ENCODE results near the gene CEP41. TPM values are rescaled to one million over a fixed set of nuclear protein-coding genes. Genes with fewer than 3 reads are reported as not detected.
"Not testable (repeated sequence)": the region's sequence is repeated elsewhere in the genome, so short reads cannot be mapped to it uniquely, and the experiment has no call there.

The CEP41 gene
- total RNA-seq, 1 donor from 2014 or later = 16.5 TPM

GRCh38 chr7:130379532-130379920 is 61.3 kb downstream of the CEP41 start:
- Histone ChIP-seq H3F3A (ENCODE audit: low read depth) (no peaks in the 10 kb centered on the region), H4K20me1 (ENCODE audit: low read depth) (no peaks in the 10 kb centered on the region), H3K36me3 (no peaks in the 10 kb centered on the region), H3K27ac (no peak overlapping the region), H3K4me3 (no peak overlapping the region), H3K79me2 (ENCODE audit: low read depth) (no peaks in the 10 kb centered on the region), H3K9me3 (ENCODE audit: low read depth) (no peaks in the 10 kb centered on the region), H2AFZ (replicated peaks) (peak overlapping the region; percentile 64), H3K27me3 (no peaks in the 10 kb centered on the region), H3K9ac (no peak overlapping the region), H3K4me1 (peaks cover 10% of the 10 kb centered on the region), H3K4me2 (no peak overlapping the region)
- Mint-ChIP-seq H3K4me1 (peaks cover 21% of the 10 kb centered on the region), H3K36me3 (peaks cover 7% of the 10 kb centered on the region), H3K9me3 (peaks cover 26% of the 10 kb centered on the region), H3K4me3 (no peak overlapping the region), H3K27ac (peak overlapping the region; percentile 76), H3K27me3 (ENCODE audit: insufficient read depth, low read depth) (peaks cover 6% of the 10 kb centered on the region)
- TF ChIP-seq CTCF (IDR thresholded peaks at IDR 0.05) = no peak
- no peak for TF ChIP-seq EZH2 (IDR thresholded peaks at IDR 0.05)
- TF ChIP-seq EZH2phosphoT487 (IDR thresholded peaks at IDR 0.05) = no peak
- DNase-seq (ENCODE audit: low spot score) = no peak

- H3K27me3 ChIP-seq = no peaks in the 10 kb centered on the region
- H3K36me3 Mint-ChIP-seq = peaks cover 7% of the 10 kb centered on the region
- H3K27ac ChIP-seq = no peak overlapping the region
- H3K9me3 Mint-ChIP-seq = peaks cover 26% of the 10 kb centered on the region
- H3K4me3 ChIP-seq = no peak overlapping the region
- H2AFZ ChIP-seq (replicated peaks) = no peak overlapping the region
- H3K4me2 ChIP-seq = no peak overlapping the region
- no peaks in the 10 kb centered on the region for H3K79me2 ChIP-seq (ENCODE audit: low read depth)
- H3K9me3 ChIP-seq (ENCODE audit: low read depth) = no peaks in the 10 kb centered on the region
- no peaks in the 10 kb centered on the region for H4K20me1 ChIP-seq (ENCODE audit: low read depth)
- H3F3A ChIP-seq (ENCODE audit: low read depth) = no peaks in the 10 kb centered on the region
- peaks cover 25% of the 10 kb centered on the region for H3K4me1 Mint-ChIP-seq
- H3K27ac Mint-ChIP-seq = peak overlapping the region; percentile 76
- H3K4me3 Mint-ChIP-seq = no peak overlapping the region
- no peaks in the 10 kb centered on the region for H3K36me3 ChIP-seq
- TF ChIP-seq CTCF (IDR thresholded peaks at IDR 0.05) = no peak
- TF ChIP-seq EZH2 (IDR thresholded peaks at IDR 0.05) = no peak
- no peak for TF ChIP-seq EZH2phosphoT487 (IDR thresholded peaks at IDR 0.05)
- DNase-seq (ENCODE audit: low spot score) = no peak
- H3K4me1 ChIP-seq = peaks cover 10% of the 10 kb centered on the region
- peaks cover 6% of the 10 kb centered on the region for H3K27me3 Mint-ChIP-seq (ENCODE audit: insufficient read depth, low read depth)
- H3K9ac ChIP-seq = no peak overlapping the region
These were observed 61.8 kb downstream of the CEP41 start for GRCh38 chr7:130379019-130379418.

GRCh38 chr7:130377178-130377577 is 63.6 kb downstream of the CEP41 start:
- peaks cover 20% of the 10 kb centered on the region for H3K4me1 ChIP-seq
- H2AFZ ChIP-seq (replicated peaks) = no peak overlapping the region
- Mint-ChIP-seq H3K27me3 (ENCODE audit: insufficient read depth, low read depth) (peaks cover 6% of the 10 kb centered on the region), H3K36me3 (peaks cover 7% of the 10 kb centered on the region), H3K4me1 (peaks cover 40% of the 10 kb centered on the region), H3K9me3 (peaks cover 23% of the 10 kb centered on the region), H3K4me3 (no peak overlapping the region), H3K27ac (peak overlapping the region; percentile 83)
- DNase-seq (ENCODE audit: low spot score) = no peak
- no peaks in the 10 kb centered on the region for H3K36me3 ChIP-seq
- H3K4me2 ChIP-seq = no peak overlapping the region
- no peaks in the 10 kb centered on the region for H3K9me3 ChIP-seq (ENCODE audit: low read depth)
- H3K27me3 ChIP-seq = no peaks in the 10 kb centered on the region
- no peaks in the 10 kb centered on the region for H3F3A ChIP-seq (ENCODE audit: low read depth)
- no peak overlapping the region for H3K9ac ChIP-seq
- H4K20me1 ChIP-seq (ENCODE audit: low read depth) = no peaks in the 10 kb centered on the region
- TF ChIP-seq EZH2phosphoT487 (IDR thresholded peaks at IDR 0.05) (no peak), CTCF (IDR thresholded peaks at IDR 0.05) (no peak), EZH2 (IDR thresholded peaks at IDR 0.05) (no peak)
- H3K4me3 ChIP-seq = no peak overlapping the region
- H3K27ac ChIP-seq = no peak overlapping the region
- H3K79me2 ChIP-seq (ENCODE audit: low read depth) = no peaks in the 10 kb centered on the region

GRCh38 chr7:130376461-130376860 is 64.4 kb downstream of the CEP41 start:
- DNase-seq (ENCODE audit: low spot score); H3K9me3 ChIP-seq (ENCODE audit: low read depth); H3K36me3 ChIP-seq; H3K27ac ChIP-seq; H3K4me3 Mint-ChIP-seq; H3K27me3 ChIP-seq; H3K4me3 ChIP-seq; H3K4me2 ChIP-seq; H3F3A ChIP-seq (ENCODE audit: low read depth); H3K27me3 Mint-ChIP-seq (ENCODE audit: insufficient read depth, low read depth); H3K36me3 Mint-ChIP-seq; H3K79me2 ChIP-seq (ENCODE audit: low read depth); H2AFZ ChIP-seq (replicated peaks); H3K9ac ChIP-seq; H4K20me1 ChIP-seq (ENCODE audit: low read depth): not testable (repeated sequence)
- Mint-ChIP-seq H3K9me3 (peaks cover 24% of the 10 kb centered on the region), H3K27ac (peak overlapping the region; percentile 21), H3K4me1 (peaks cover 44% of the 10 kb centered on the region)
- peaks cover 20% of the 10 kb centered on the region for H3K4me1 ChIP-seq
